ENCODE results near the gene WNT7B. TPM values are rescaled to one million over a fixed set of nuclear protein-coding genes. Genes with fewer than 3 reads are reported as not detected.

Gene WNT7B
- total RNA-seq, 2 experiments from 2014 or later = not detected

DNA sequence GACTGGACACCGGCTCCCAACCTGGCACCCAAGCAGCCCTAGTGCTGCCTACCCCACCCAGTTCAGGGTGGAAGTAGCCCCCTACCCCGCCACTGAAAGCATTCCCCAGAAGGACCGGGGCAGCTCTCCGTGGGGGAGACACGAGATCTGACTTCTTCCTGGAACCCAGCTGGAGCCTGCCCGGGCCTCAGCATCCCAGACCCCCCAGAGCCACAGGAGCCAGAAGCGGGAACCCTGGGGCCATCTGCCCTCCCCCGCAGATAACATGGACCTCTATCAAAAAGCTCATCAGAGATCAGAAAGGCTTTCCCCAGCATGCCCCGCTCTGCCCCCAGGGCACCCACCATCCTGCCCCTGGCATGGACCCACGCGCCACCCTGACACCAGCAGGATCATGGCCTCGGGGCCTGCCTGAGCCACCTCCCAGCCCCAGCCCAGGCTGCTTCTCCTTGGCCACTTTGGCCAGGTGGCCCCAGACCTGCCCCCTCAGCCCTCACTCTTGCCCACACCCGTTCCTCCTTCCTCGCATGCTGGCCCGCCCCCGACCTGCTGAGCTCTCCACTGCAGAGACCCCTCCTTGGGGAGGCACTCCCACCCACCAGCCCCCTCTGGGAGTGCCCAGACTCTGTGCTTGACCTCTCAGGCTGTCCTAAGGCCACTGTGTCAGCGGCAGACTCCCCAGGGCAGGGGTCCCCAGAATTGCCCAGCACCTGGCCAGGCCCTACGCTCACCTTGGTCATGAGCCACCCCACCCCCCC lies 17.1 kb downstream of the WNT7B start:
- Mint-ChIP-seq H3K4me1 (no peaks in the 10 kb centered on the region), H3K4me3 (no peak overlapping the region), H3K9me3 (no peaks in the 10 kb centered on the region), H3K36me3 (no peaks in the 10 kb centered on the region), H3K27ac (no peak overlapping the region), H3K27me3 (no peaks in the 10 kb centered on the region)
- POLR2A ChIA-PET = no interaction called here
- DNase-seq (no peak), ATAC-seq (ENCODE audit: low read depth) (no peak)

DNA sequence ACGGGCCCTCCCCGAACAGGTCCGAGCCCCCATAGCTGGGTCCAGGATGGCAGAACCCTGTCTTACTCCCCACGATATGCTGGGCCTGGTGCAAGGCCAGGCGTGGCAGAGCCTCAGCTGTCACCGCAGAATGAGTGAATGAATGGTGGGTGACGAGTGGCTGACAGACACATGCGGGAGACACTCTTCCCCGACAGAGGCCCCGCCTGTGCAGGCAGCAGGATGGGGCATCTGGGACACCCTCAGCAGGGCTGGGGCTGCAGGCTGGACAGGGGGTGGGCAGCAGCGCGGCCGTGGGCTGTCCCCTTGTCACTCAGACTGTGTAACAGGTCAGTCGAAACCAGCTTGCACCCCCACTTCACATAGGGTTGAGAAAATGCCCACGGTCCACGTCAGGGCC lies 18.0 kb downstream of the WNT7B start:
- Mint-ChIP-seq H3K36me3 (no peaks in the 10 kb centered on the region), H3K9me3 (no peaks in the 10 kb centered on the region), H3K27me3 (no peaks in the 10 kb centered on the region), H3K27ac (no peak overlapping the region), H3K4me1 (no peaks in the 10 kb centered on the region), H3K4me3 (no peak overlapping the region)
- POLR2A ChIA-PET = no interaction called here
- DNase-seq (no peak), ATAC-seq (ENCODE audit: low read depth) (no peak)

DNA sequence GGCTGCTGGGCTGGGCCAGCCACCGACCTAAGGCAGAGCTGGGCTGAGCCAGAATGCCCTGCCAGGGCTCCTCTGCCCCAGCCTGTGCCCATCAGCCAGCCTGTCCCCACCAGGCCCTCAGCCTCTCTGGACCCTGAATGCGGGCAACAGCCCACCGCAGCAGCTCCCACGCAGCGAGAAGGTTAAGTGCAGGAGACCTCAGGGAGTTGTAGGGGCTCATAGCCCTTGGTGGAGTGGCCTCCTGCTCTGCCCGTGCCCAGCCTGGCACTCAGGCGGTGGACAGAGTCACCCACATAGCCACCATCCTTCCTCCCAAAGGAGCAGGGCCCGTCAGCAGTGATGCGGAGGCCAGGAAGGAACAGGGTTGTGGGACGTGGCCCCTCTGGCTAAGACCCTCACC lies 19.1 kb downstream of the WNT7B start:
- Mint-ChIP-seq H3K9me3 (no peaks in the 10 kb centered on the region), H3K4me3 (no peak overlapping the region), H3K27ac (no peak overlapping the region), H3K4me1 (no peaks in the 10 kb centered on the region), H3K27me3 (peaks cover 4% of the 10 kb centered on the region), H3K36me3 (no peaks in the 10 kb centered on the region)
- POLR2A ChIA-PET = no interaction called here
- no peak for DNase-seq
- no peak for ATAC-seq (ENCODE audit: low read depth)

- Mint-ChIP-seq H3K27me3 (peaks cover 7% of the 10 kb centered on the region), H3K9me3 (no peaks in the 10 kb centered on the region), H3K36me3 (no peaks in the 10 kb centered on the region), H3K27ac (no peak overlapping the region), H3K4me3 (no peak overlapping the region), H3K4me1 (no peaks in the 10 kb centered on the region)
- DNase-seq (no peak), ATAC-seq (ENCODE audit: low read depth) (no peak)
- POLR2A ChIA-PET = no interaction called here
Observed at GRCh38 chr22:45953178-45953577, 23.8 kb downstream of the WNT7B start.

DNA sequence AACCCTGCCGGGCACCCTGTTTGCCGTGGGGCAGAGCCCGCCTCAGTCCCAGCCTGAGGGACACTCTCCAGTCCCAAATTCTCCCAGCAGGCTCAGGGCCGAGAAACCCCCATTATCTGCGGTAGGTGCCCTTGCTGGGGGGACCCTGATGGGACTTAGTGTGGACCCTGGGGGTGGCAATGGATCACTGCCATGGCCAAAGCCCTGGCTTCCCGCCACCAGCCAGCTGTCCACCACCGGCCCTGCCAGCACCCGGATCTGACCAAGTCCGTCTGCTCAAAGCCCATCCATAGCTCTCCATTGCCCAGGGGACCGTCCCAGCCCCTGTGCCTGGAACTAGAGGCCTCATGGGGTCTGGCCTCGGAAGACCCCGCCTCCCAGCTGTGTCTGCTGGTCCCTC lies 24.4 kb downstream of the WNT7B start:
- Mint-ChIP-seq H3K4me1 (no peaks in the 10 kb centered on the region), H3K27me3 (peaks cover 7% of the 10 kb centered on the region), H3K36me3 (no peaks in the 10 kb centered on the region), H3K4me3 (no peak overlapping the region), H3K9me3 (no peaks in the 10 kb centered on the region), H3K27ac (no peak overlapping the region)
- POLR2A ChIA-PET = no interaction called here
- ATAC-seq (ENCODE audit: low read depth) = no peak
- no peak for DNase-seq

GRCh38 chr22:45952151-45952550 lies 24.8 kb downstream of the WNT7B start:
- no peaks in the 10 kb centered on the region for H3K4me1 Mint-ChIP-seq
- ATAC-seq (ENCODE audit: low read depth) = no peak
- DNase-seq = no peak
- no peak overlapping the region for H3K4me3 Mint-ChIP-seq
- H3K27ac Mint-ChIP-seq = no peak overlapping the region
- no peaks in the 10 kb centered on the region for H3K9me3 Mint-ChIP-seq
- H3K36me3 Mint-ChIP-seq = no peaks in the 10 kb centered on the region
- POLR2A ChIA-PET = no interaction called here
- H3K27me3 Mint-ChIP-seq = peaks cover 11% of the 10 kb centered on the region

DNA sequence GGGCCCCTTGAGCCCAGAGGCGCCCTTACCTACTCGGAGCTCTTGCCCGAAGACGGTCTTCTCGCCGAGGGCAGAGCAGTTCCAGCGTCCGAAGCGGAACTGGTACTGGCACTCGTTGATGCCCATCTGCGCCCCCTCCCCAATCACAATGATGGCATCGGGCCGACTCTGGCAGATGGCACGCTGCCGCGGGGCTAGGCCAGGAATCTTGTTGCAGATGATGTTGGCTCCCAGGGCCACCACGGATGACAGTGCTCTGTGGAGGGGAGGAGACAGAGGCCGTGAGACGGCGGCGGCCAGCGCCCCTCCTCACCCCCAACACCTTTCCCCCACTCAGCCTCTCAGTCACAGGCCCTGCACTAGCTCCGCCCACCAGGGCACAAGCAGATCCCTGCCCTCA lies 27.1 kb downstream of the WNT7B start:
- no peak for ATAC-seq (ENCODE audit: low read depth)
- Mint-ChIP-seq H3K9me3 (no peaks in the 10 kb centered on the region), H3K4me1 (no peaks in the 10 kb centered on the region), H3K4me3 (no peak overlapping the region), H3K36me3 (no peaks in the 10 kb centered on the region), H3K27me3 (peaks cover 11% of the 10 kb centered on the region), H3K27ac (no peak overlapping the region)
- POLR2A ChIA-PET = no interaction called here
- DNase-seq = no peak

DNA sequence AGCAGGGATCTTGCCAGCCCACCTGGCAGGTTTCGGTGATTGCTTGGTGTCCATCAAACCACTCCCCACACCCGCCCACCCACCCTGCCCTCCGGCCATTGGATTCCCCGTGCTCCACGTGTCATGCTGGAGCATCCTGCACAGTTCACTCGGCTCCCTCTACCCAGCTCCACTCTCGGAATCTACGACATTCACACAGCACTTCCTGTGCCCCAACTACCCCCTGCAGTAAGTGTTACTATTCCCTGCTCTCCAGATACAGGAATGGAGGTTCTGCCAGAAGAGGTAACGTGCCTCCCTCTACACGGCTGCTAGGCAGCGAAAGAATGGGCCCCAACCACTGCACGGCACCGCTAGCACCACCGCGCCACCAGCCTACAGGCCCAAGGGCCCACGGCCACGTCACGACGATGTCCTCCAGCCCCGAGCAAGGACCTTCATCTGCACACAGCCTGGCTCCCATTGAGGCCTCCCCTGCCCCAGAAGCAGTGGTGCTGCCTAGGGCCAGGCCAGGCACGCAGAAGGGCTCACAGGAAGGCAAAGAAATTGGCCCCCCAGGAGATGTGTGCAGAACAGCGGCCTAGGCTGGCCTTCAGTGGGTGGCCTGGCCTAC lies 27.6 kb downstream of the WNT7B start:
- no peak overlapping the region for H3K4me3 Mint-ChIP-seq
- DNase-seq (no peak), ATAC-seq (ENCODE audit: low read depth) (no peak)
- H3K27ac Mint-ChIP-seq = no peak overlapping the region
- H3K27me3 Mint-ChIP-seq = peaks cover 11% of the 10 kb centered on the region
- no peaks in the 10 kb centered on the region for H3K9me3 Mint-ChIP-seq
- H3K4me1 Mint-ChIP-seq = no peaks in the 10 kb centered on the region
- POLR2A ChIA-PET = no interaction called here
- H3K36me3 Mint-ChIP-seq = no peaks in the 10 kb centered on the region

GRCh38 chr22:45948081-45948648 lies 28.8 kb downstream of the WNT7B start:
- Mint-ChIP-seq H3K4me1 (no peaks in the 10 kb centered on the region), H3K4me3 (no peak overlapping the region), H3K36me3 (no peaks in the 10 kb centered on the region), H3K27ac (no peak overlapping the region), H3K27me3 (peaks cover 7% of the 10 kb centered on the region), H3K9me3 (no peaks in the 10 kb centered on the region)
- DNase-seq (no peak), ATAC-seq (ENCODE audit: low read depth) (no peak)
- POLR2A ChIA-PET = no interaction called here

DNA sequence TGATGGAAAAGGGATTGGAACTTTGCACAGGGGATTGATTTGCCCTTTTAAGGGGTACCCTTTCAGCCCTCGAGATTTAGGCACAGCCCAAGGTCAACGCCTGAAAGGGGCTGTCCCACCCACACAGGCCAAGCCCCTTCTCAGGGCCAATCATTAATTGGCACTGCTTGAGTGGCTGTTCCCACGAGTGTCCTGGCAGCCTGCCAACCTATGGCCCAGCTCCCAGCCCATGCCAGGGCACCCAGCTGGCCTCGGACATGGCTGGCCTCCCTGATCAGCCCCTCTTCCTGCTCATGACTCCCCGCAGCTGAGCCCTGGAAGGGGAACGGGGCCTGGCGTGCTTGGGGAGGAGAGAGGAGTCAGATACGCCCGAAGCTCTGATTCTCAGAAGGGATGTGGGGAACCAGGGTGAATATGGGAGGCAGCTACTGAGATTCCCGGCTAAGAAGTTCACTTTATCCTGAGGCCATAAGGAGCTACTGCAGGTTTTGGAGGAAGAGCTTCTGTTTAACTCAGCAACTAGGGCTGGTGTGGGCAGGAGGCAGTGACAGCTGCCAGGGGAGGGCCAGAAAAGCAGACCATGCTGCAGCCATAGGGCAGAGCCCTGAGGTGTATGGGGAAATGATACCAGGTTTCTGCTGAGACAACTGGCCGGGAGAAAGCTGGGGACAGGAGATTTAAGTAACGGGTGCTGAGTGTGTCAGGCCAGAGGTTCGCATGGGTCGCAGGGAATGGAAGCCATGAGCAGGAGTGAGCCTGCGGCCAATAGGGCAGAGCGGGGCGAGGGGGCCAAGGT lies 30.0 kb downstream of the WNT7B start:
- H3K27me3 Mint-ChIP-seq = peaks cover 7% of the 10 kb centered on the region
- no peaks in the 10 kb centered on the region for H3K36me3 Mint-ChIP-seq
- no peak overlapping the region for H3K27ac Mint-ChIP-seq
- no peak for DNase-seq
- no peaks in the 10 kb centered on the region for H3K9me3 Mint-ChIP-seq
- H3K4me1 Mint-ChIP-seq = no peaks in the 10 kb centered on the region
- no peak overlapping the region for H3K4me3 Mint-ChIP-seq
- POLR2A ChIA-PET = no interaction called here
- no peak for ATAC-seq (ENCODE audit: low read depth)

DNA sequence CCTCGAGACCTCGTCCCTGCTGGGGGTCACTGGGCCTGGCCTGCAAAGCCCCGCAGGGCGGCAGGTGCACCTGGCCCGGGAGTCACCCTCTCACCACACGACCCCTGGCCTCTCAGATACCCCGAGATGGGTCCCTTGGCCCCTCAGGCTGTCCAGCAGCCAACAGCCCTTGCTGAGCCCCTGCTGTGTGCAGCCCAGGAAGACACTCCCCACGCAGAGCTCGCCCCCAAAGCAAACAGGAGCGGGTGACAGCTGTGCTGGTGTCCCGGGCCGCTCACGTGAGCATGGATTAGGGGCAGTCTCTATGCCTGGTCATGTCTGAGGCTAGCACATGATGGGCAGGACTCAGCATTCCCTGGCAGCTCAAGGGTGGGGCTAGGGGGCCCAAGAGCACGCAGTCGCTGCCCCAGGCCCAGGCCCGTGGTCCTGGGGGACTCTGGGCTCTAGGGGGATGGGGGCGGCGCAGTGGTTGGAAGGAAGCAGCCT lies 31.3 kb downstream of the WNT7B start:
- no peak overlapping the region for H3K4me3 Mint-ChIP-seq
- peaks cover 7% of the 10 kb centered on the region for H3K27me3 Mint-ChIP-seq
- H3K27ac Mint-ChIP-seq = no peak overlapping the region

DNA sequence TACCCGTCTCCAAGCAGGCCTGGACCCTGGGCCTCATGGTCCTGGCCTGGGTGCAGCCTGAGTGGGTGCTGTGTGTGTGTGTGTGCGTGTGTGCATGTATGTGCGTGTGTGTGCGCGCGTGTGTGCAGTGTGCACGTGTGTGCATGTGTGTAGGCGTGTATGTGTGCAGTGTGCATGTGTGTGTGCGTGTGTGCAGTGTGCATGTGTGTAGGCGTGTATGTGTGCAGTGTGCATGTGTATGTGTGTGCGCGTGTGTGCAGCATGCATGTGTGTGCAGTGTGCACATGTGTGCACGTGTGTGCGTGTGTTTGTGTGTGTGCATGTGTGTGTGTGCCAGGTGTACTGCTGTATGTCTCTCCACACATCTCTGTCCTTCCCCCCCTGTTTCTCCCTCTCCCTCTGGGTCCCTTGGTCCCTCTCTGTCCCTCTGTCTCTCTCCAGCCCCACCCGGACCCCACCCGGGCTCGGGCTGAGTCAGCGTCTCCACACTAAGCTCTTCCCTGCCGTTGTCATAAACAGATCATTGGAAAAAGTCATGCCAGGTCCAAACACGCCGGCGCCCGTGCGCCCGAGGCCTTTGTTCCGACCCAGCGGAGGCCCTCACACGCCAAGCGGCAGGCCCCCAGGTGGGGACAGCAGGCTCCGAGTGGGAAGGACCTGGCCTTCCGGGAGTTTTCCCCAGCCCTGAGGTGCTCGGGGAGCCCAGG lies 34.0 kb downstream of the WNT7B start:
- ATAC-seq (ENCODE audit: low read depth) = no peak
- no peak for DNase-seq
- no peaks in the 10 kb centered on the region for H3K9me3 Mint-ChIP-seq
- peaks cover 4% of the 10 kb centered on the region for H3K27me3 Mint-ChIP-seq
- no peak overlapping the region for H3K27ac Mint-ChIP-seq
- POLR2A ChIA-PET = no interaction called here
- H3K36me3 Mint-ChIP-seq = no peaks in the 10 kb centered on the region
- no peak overlapping the region for H3K4me3 Mint-ChIP-seq
- H3K4me1 Mint-ChIP-seq = no peaks in the 10 kb centered on the region

More for the DNA sequence above, 31.3 kb downstream of the WNT7B start:
- DNase-seq (no peak), ATAC-seq (ENCODE audit: low read depth) (no peak)
- H3K36me3 Mint-ChIP-seq = no peaks in the 10 kb centered on the region
- no peaks in the 10 kb centered on the region for H3K4me1 Mint-ChIP-seq
- POLR2A ChIA-PET = no interaction called here
- H3K9me3 Mint-ChIP-seq = no peaks in the 10 kb centered on the region

- Mint-ChIP-seq H3K27ac (no peak overlapping the region), H3K4me1 (no peaks in the 10 kb centered on the region), H3K4me3 (no peak overlapping the region), H3K36me3 (no peaks in the 10 kb centered on the region), H3K27me3 (peaks cover 2% of the 10 kb centered on the region), H3K9me3 (no peaks in the 10 kb centered on the region)
- no peak for ATAC-seq (ENCODE audit: low read depth)
- DNase-seq = no peak
- POLR2A ChIA-PET = no interaction called here
Observed at GRCh38 chr22:45942344-45942743, 34.6 kb downstream of the WNT7B start.

Data from activated naive CD8-positive, alpha-beta T cell treated with anti-CD3 and anti-CD28 coated beads, Interleukin-2, amount 10 ng/mL, durations not matched to agents 7 days and 5 days (primary cell).